MV-4-11 (cell line): ENCODE measurements around the gene GNB1.

Source experiments
- DNase-seq: peaks from one replicate; lab custom pipeline; 2025; lab: John Stamatoyannopoulos, UW

The GNB1 gene

GRCh38 chr1:1910033-1910465, 19.2 kb upstream of the GNB1 start:
- no peak for DNase-seq

- no peak for DNase-seq
Measured at GRCh38 chr1:1908506-1908791, 17.6 kb upstream of the GNB1 start.

- no peak for DNase-seq
Measured at GRCh38 chr1:1907098-1907736, 16.3 kb upstream of the GNB1 start.

- peak; percentile 60 for DNase-seq
Measured at GRCh38 chr1:1906185-1907097, 15.6 kb upstream of the GNB1 start.

- DNase-seq = no peak
Measured at GRCh38 chr1:1903224-1903623, 12.3 kb upstream of the GNB1 start.

GRCh38 chr1:1901641-1902294, 10.9 kb upstream of the GNB1 start:
- no peak for DNase-seq

GRCh38 chr1:1900883-1901640, 10.2 kb upstream of the GNB1 start:
- no peak for DNase-seq

- DNase-seq = no peak
Measured at GRCh38 chr1:1899967-1900327, 9.1 kb upstream of the GNB1 start.

GRCh38 chr1:1899266-1899966, 8.5 kb upstream of the GNB1 start:
- no peak for DNase-seq

GRCh38 chr1:1898246-1898933, 7.5 kb upstream of the GNB1 start:
- DNase-seq = no peak

- DNase-seq = no peak
Measured at GRCh38 chr1:1895456-1896336, 4.8 kb upstream of the GNB1 start.

- DNase-seq = no peak
Measured at GRCh38 chr1:1895060-1895418, 4.2 kb upstream of the GNB1 start.

GRCh38 chr1:1894354-1895059, 3.6 kb upstream of the GNB1 start:
- no peak for DNase-seq

GRCh38 chr1:1893997-1894353, 3.1 kb upstream of the GNB1 start:
- DNase-seq = no peak

- DNase-seq = no peak
Measured at GRCh38 chr1:1893291-1893985, 2.6 kb upstream of the GNB1 start.

GRCh38 chr1:1892763-1893120, 1.9 kb upstream of the GNB1 start:
- DNase-seq = no peak

- no peak for DNase-seq
Measured at GRCh38 chr1:1892079-1892762, 1.3 kb upstream of the GNB1 start.

GRCh38 chr1:1891349-1892078, 627 bp upstream of the GNB1 start:
- DNase-seq = no peak
